Keratinocyte (primary cell): ENCODE data around the gene LHFPL2.

Experiments used
- EZH2 ChIP-seq: IDR thresholded peaks from one replicate; pipeline ENCODE4 v1.6.1; 2012; ENCODE audit warnings: inconsistent platforms, mild to moderate bottlenecking, low read length, moderate library complexity
- TF ChIP-seq, protein P1 (sequence below), 3 experiments: IDR thresholded peaks in 1 of 3; conservative IDR thresholded peaks in 1 of 3; optimal IDR thresholded peaks in 1 of 3; 2 replicates in 2 of 3; 3 replicates in 1 of 3; pipeline versions ENCODE3 to v1.5.1; 2011; ENCODE audit warnings: low read length in 3 of 3, mild to moderate bottlenecking in 3 of 3, moderate library complexity in 2 of 3, control low read depth in 1 of 3, inconsistent platforms in 1 of 3; ENCODE audit not compliant: insufficient read depth in 2 of 3; ENCODE audit errors: extremely low read depth in 1 of 3

GRCh38 chr5:78611126-78611605, 37.4 kb downstream of the LHFPL2 start:
- TF ChIP-seq, protein P1, sequence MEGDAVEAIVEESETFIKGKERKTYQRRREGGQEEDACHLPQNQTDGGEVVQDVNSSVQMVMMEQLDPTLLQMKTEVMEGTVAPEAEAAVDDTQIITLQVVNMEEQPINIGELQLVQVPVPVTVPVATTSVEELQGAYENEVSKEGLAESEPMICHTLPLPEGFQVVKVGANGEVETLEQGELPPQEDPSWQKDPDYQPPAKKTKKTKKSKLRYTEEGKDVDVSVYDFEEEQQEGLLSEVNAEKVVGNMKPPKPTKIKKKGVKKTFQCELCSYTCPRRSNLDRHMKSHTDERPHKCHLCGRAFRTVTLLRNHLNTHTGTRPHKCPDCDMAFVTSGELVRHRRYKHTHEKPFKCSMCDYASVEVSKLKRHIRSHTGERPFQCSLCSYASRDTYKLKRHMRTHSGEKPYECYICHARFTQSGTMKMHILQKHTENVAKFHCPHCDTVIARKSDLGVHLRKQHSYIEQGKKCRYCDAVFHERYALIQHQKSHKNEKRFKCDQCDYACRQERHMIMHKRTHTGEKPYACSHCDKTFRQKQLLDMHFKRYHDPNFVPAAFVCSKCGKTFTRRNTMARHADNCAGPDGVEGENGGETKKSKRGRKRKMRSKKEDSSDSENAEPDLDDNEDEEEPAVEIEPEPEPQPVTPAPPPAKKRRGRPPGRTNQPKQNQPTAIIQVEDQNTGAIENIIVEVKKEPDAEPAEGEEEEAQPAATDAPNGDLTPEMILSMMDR (optimal IDR thresholded peaks at IDR 0.05 in 1 of 3, IDR thresholded peaks at IDR 0.05 in 1 of 3, conservative IDR thresholded peaks at IDR 0.05 in 1 of 3; ENCODE audit: extremely low read depth in 1 of 3, insufficient read depth in 2 of 3, low read length in 3 of 3): no peak
- no peak for TF ChIP-seq EZH2
